GM18873 (cell line): Measurements from ENCODE around the gene TSPAN8.
"Not testable (repeated sequence)": the region's sequence is repeated elsewhere in the genome, so short reads cannot be mapped to it uniquely, and the experiment has no call there.

Experiments used
- ATAC-seq: cut with Tn5 transposase; IDR thresholded peaks from one replicate; pipeline ENCODE4 v1.9.1; 2021; ENCODE audit warnings: mild to moderate bottlenecking, moderate library complexity, moderate number of reproducible peaks; ENCODE audit not compliant: unreplicated experiment, low FRiP score

TSPAN8 gene

GRCh38 chr12:71164568-71165197 lies 6.9 kb upstream of the TSPAN8 start:
- no peak for ATAC-seq

GRCh38 chr12:71164166-71164565 lies 6.4 kb upstream of the TSPAN8 start:
- no peak for ATAC-seq

- no peak for ATAC-seq
Observed at GRCh38 chr12:71162832-71163763, 5.3 kb upstream of the TSPAN8 start.

GRCh38 chr12:71161591-71161990 lies 3.8 kb upstream of the TSPAN8 start:
- no peak for ATAC-seq

GRCh38 chr12:71160585-71160984 lies 2.8 kb upstream of the TSPAN8 start:
- no peak for ATAC-seq

- ATAC-seq = no peak
Observed at GRCh38 chr12:71159878-71160277, 2.1 kb upstream of the TSPAN8 start.

- no peak for ATAC-seq
Observed at GRCh38 chr12:71159264-71159663, 1.5 kb upstream of the TSPAN8 start.

GRCh38 chr12:71158361-71158882 lies 623 bp upstream of the TSPAN8 start:
- ATAC-seq = no peak

- no peak for ATAC-seq
Observed at GRCh38 chr12:71155225-71155624, 2.6 kb downstream of the TSPAN8 start.

- ATAC-seq = no peak
Observed at GRCh38 chr12:71152851-71153250, 4.9 kb downstream of the TSPAN8 start.

- ATAC-seq = not testable (repeated sequence)
Observed at GRCh38 chr12:71150041-71150440, 7.8 kb downstream of the TSPAN8 start.

GRCh38 chr12:71144682-71145081 lies 13.1 kb downstream of the TSPAN8 start:
- ATAC-seq = no peak

GRCh38 chr12:71142956-71143355 lies 14.8 kb downstream of the TSPAN8 start:
- ATAC-seq = no peak

GRCh38 chr12:71142016-71142415 lies 15.8 kb downstream of the TSPAN8 start:
- ATAC-seq = no peak

GRCh38 chr12:71141378-71141926 lies 16.3 kb downstream of the TSPAN8 start:
- no peak for ATAC-seq

- ATAC-seq = no peak
Observed at GRCh38 chr12:71139153-71139735, 18.6 kb downstream of the TSPAN8 start.

- no peak for ATAC-seq
Observed at GRCh38 chr12:71138011-71138410, 19.8 kb downstream of the TSPAN8 start.

- ATAC-seq = no peak
Observed at GRCh38 chr12:71135812-71136176, 22.0 kb downstream of the TSPAN8 start.

- no peak for ATAC-seq
Observed at GRCh38 chr12:71135077-71135811, 22.6 kb downstream of the TSPAN8 start.

- ATAC-seq = no peak
Observed at GRCh38 chr12:71134405-71134804, 23.4 kb downstream of the TSPAN8 start.
